BJ (cell line): ENCODE measurements around the gene IRF9. TPM values are rescaled to one million over a fixed set of nuclear protein-coding genes. Genes with fewer than 3 reads are reported as not detected.

Experiments used
- CTCF ChIA-PET: fragments of 350-600 bp; formaldehyde crosslinking; extraction: SDS; loops from one replicate; lab custom pipeline; 2021; ENCODE audit warnings: antibody characterized with exemption, inconsistent platforms; lab: Yijun Ruan, JAX
- POLR2A ChIA-PET: fragments of 300-600 bp; sonication (Branson Sonifier 250); formaldehyde crosslinking; extraction: SDS; loops from one replicate; lab custom pipeline; 2021; ENCODE audit warnings: antibody characterized with exemption; lab: Charles Lee
- DNase-seq: peaks from one replicate; pipeline ENCODE4 v3.0.0-alpha.2; 2011; ENCODE audit warnings: low read depth
- H3K27me3 ChIP-seq: 2 replicates; pipeline ENCODE4 v1.6.0; 2011; ENCODE audit warnings: low read length; ENCODE audit not compliant: control insufficient read depth, insufficient read depth
- H3K36me3 ChIP-seq: 2 replicates; pipeline ENCODE4 v1.5.1; 2011; ENCODE audit warnings: low read length; ENCODE audit not compliant: control insufficient read depth, insufficient read depth
- H3K4me3 ChIP-seq: 2 replicates; pipeline ENCODE4 v1.5.1; 2011; ENCODE audit warnings: low read depth, mild to moderate bottlenecking, control low read depth, low read length
- polyA plus RNA-seq: library from polyadenylated mRNA; depleted of rRNA; stranded (reverse); fragments of >200 nt; gene quantifications from 2 replicates; pipeline ENCODE4 v1.2.3, GENCODE V29; 2011
- TF ChIP-seq, protein P1 (sequence below): IDR thresholded peaks from 2 replicates; pipeline ENCODE4 v1.5.1; 2011; ENCODE audit warnings: low read depth, mild to moderate bottlenecking, control low read depth, inconsistent platforms, low read length, moderate library complexity; ENCODE audit not compliant: insufficient read depth

Gene IRF9
- polyA plus RNA-seq, 1 experiment, result 107 TPM

DNA sequence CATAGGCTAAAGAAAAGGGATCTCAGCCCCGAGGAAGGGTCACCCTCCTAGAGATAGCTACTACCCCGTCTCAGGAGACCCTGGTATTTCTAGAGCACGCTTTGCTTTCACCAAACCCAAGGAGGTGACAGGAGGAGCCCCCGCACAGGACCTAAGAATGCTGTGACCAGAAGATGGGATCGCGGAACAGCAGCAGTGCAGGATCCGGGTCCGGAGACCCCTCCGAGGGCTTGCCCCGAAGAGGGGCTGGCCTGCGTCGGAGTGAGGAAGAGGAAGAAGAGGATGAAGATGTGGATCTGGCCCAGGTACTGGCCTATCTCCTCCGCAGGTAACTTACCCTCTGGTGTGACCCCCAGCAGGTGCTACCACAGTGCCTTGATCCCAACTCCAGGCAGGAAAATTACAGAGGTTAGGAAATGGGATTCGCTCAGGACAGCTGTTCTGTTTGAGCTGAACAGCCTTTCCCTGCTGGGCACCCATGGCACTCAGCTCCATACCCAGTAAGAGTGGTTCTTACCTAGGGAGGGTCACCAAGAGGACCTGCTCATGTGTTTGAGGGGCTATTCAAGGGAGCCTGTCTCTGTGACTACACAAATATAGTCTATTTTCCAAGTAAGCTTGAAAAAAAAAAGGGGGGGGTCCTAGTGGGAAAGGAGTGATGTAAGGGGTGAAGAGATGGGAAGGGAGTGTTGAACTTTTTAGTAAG is 45.5 kb upstream of the IRF9 start:
- peaks cover 12% of the 10 kb centered on the region for H3K36me3 ChIP-seq
- ChIA-PET CTCF (interaction anchor here (1.0 to 2.6 kb wide), 5 partner anchors 45 to 316 kb away, joined by 3 to 15 read pairs (median 7); partner anchors contain the start of gene IRF9), POLR2A (interaction anchor here (0.6 to 1.2 kb wide), 3 partner anchors 20 to 31 kb away, joined by 4 to 6 read pairs (median 5); partner anchors contain the start of genes PCK2, PSME1, PSME2 and RNF31)
- H3K27me3 ChIP-seq, result no peaks in the 10 kb centered on the region
- peak overlapping the region; percentile 70 for H3K4me3 ChIP-seq
- TF ChIP-seq, protein P1, sequence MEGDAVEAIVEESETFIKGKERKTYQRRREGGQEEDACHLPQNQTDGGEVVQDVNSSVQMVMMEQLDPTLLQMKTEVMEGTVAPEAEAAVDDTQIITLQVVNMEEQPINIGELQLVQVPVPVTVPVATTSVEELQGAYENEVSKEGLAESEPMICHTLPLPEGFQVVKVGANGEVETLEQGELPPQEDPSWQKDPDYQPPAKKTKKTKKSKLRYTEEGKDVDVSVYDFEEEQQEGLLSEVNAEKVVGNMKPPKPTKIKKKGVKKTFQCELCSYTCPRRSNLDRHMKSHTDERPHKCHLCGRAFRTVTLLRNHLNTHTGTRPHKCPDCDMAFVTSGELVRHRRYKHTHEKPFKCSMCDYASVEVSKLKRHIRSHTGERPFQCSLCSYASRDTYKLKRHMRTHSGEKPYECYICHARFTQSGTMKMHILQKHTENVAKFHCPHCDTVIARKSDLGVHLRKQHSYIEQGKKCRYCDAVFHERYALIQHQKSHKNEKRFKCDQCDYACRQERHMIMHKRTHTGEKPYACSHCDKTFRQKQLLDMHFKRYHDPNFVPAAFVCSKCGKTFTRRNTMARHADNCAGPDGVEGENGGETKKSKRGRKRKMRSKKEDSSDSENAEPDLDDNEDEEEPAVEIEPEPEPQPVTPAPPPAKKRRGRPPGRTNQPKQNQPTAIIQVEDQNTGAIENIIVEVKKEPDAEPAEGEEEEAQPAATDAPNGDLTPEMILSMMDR, result no peak
- DNase-seq, result no peak

DNA sequence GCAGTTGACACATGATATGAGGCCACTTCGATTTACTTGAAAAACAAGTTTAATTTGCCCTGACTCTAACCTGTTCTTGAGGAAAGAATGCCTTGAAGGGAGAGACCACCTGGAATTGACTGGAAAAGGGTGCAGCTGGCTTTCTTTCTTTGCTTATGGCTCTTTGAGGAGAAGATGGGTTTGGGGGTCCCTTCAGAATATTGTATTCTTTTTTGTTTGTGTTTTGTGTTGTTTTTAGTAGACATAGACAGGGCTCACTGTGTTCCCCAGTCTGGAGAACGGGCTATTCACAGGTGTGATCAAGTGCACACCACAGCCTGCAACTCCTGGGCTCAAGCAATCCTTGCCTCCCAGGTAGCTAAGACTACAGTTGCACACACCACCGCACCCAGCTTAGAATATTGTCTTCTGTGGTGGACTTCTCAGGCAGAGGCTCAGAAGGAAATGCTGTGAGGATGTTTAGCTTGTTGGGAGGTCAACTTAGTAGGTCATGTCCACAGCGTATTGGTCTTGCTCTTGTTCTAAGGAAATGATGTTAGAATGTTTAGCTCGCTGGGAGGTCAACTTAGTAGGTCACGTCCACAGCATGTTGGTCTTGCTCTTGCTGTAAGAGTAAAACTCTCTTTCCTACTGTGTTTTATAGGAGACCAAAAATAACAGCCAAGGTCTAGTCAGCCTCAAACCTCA is 44.8 kb upstream of the IRF9 start:
- TF ChIP-seq, protein P1, result no peak
- no peaks in the 10 kb centered on the region for H3K27me3 ChIP-seq
- H3K4me3 ChIP-seq, result no peak overlapping the region
- ChIA-PET CTCF (interaction anchor here (1.4 to 2.6 kb wide), 3 partner anchors 8 to 44 kb away, joined by 4 to 15 read pairs (median 7); partner anchors contain the start of gene IRF9), POLR2A (no interaction called here)
- peaks cover 14% of the 10 kb centered on the region for H3K36me3 ChIP-seq
- DNase-seq, result no peak

DNA sequence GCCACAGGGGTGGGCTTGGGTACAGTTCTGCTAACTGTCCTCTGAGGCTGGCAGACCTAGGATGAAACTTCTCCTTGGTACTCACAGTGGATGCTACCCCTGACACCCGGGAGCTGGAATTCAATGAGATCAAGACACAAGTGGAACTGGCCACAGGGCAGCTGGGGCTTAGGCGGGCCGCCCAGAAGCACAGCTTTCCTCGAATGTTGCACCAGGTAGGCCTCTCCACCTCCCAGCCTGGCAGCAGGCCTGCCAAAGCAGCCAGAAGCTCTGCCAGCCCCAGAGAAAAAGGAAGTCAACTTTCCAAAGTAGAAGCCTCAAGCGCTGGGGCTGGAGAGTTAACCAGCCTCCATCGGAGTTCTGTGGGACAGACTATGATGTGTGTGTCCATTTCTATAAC is 43.9 kb upstream of the IRF9 start:
- CTCF ChIA-PET, result interaction anchor here (0.9 to 2.5 kb wide), 5 partner anchors 8 to 59 kb away, joined by 3 to 7 read pairs (median 4); partner anchors contain the start of genes IRF9 and PSME1
- TF ChIP-seq, protein P1, result no peak
- no peak for DNase-seq
- peaks cover 18% of the 10 kb centered on the region for H3K36me3 ChIP-seq
- no peaks in the 10 kb centered on the region for H3K27me3 ChIP-seq
- POLR2A ChIA-PET, result no interaction called here
- H3K4me3 ChIP-seq, result no peak overlapping the region

DNA sequence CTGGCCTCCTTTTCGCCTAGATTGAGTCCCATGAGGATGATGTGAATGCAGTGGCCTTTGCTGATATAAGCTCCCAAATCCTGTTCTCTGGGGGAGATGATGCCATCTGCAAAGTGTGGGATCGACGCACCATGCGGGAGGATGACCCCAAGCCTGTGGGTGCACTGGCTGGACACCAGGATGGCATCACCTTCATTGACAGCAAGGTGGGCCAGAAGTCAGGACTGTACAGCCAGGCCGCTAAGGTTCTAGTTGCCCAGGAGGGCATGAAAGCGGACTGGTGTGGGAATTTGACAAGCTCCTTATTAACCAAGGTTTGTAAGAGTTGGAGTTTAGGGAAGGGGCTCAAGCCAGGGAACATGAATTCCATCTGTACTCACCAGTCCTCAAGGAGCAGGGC is 41.4 kb upstream of the IRF9 start:
- H3K27me3 ChIP-seq, result no peaks in the 10 kb centered on the region
- TF ChIP-seq, protein P1, result no peak
- DNase-seq, result no peak
- ChIA-PET CTCF (interaction anchor here (0.8 kb wide), 1 partner anchor 11 kb away, joined by 3 read pairs; no protein-coding TSS in a partner anchor), POLR2A (no interaction called here)
- peaks cover 19% of the 10 kb centered on the region for H3K36me3 ChIP-seq
- H3K4me3 ChIP-seq, result no peak overlapping the region

DNA sequence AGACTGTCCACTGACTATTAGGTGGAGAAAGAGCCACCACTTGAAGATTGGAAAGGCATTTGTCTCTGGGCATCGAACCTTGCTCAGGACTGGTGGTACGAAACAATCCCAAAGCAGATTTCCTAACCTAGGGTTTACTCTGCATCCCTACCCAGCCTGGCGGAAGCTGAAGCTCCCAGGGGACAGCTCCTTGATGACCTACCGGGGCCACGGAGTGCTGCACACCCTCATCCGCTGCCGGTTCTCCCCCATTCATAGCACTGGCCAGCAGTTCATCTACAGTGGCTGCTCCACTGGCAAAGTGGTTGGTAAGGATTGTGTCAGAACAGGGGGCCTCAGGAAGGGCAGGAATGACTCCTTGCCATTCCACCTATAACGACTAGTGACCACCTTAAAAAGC is 39.9 kb upstream of the IRF9 start:
- TF ChIP-seq, protein P1, result no peak
- CTCF ChIA-PET, result interaction anchor here (0.8 kb wide), 1 partner anchor 8 kb away, joined by 5 read pairs; no protein-coding TSS in a partner anchor

More for the DNA sequence above, 39.9 kb upstream of the IRF9 start:
- Histone ChIP-seq H3K36me3 (peaks cover 19% of the 10 kb centered on the region), H3K4me3 (no peak overlapping the region), H3K27me3 (no peaks in the 10 kb centered on the region)
- POLR2A ChIA-PET, result no interaction called here
- DNase-seq, result no peak
